Measurements from ENCODE around the gene SPSB2. TPM values are rescaled to one million over a fixed set of nuclear protein-coding genes. Genes with fewer than 3 reads are reported as not detected.
A peak's percentile ranks its signal among the peaks of the same experiment; 100 is the strongest.

Gene SPSB2
- total RNA-seq, 1 experiment from 2014 or later = 38.3 TPM

GRCh38 chr12:6824901-6825381 lies 48.2 kb downstream of the SPSB2 start:
- in situ Hi-C loops (cut with HindIII; ENCODE audit: low sequenced_read_pairs) = no loop called here
- DNase-seq (ENCODE audit: low spot score) = peak; percentile 60

GRCh38 chr12:6824085-6824775 lies 48.9 kb downstream of the SPSB2 start:
- in situ Hi-C loops (cut with HindIII; ENCODE audit: low sequenced_read_pairs) = no loop called here
- DNase-seq (ENCODE audit: low spot score) = peak; percentile 73

DNA sequence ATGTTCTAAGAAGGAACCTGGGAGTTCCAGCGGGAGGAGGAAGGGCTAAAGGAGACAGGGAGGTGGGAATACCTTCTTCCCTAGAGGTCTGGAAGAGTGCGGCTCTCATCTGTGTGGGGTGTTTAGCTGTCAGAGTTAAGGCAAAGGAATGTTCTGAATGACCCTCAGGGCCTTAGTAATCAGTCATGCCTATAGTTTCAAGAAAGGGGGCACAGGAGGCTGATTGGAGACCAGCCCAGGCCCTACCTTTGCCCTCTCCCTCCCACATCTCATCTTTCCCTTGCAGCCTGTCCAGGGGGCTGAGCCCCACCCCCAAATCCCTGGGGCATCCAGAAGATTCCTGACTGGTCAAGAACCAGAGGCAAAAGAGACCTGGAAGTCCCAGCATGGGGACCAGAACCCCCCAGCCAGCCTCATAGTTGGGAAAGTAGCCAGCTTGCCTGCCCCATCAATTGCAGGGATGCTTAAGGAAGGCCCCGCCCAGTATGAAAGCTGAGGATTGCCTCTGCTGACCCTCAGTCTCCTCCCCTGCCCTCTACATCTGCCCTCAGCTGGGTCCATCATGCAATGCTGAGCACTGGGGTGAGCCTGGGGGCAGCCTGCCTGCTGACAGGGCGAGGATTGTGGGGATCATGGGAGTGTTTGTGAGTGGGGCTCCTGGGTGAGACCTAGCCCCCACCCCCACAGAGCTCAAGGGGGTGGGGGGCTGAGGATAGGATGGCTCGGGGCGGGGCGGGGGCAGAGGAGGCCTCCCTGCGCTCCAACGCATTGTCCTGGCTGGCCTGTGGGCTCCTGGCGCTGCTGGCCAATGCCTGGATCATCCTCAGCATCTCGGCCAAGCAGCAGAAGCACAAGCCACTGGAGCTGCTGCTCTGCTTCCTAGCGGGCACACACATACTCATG lies 49.7 kb downstream of the SPSB2 start:
- DNase-seq (ENCODE audit: low spot score) = no peak
- in situ Hi-C loops (cut with HindIII; ENCODE audit: low sequenced_read_pairs) = no loop called here

DNA sequence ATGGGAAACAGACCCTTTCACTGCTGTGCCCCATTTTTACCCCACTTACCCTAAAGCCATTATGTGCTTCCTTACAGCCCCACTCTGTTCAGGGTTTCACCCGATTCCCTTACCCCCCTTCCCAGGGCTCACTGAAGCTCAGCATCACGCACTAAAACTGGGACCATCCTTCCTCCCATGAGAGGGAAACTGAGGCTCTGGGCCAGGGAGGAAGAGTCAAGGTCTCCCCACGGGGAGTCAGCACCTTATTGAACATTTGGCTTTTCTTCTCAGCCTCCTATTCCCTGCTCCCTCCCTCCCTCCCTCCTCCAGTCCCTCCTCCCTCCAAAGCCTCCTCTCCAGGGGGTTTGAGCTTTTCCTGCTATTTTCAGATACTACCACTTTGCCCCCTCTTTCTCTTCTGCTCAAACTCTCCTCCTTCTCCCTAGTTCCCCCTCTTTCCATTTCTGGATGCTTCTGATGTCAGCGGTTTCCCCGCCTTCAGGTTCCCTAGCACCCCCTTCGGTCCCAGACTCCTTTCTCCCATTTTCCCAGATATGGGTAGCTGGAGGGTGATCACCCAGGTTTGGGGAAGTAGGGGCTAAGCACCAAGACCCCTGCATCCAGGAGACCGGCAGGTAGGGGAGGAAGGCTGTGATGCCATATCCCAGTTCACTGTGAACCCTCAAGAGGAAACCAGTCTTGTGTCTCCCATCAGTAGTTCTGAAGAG lies 50.5 kb downstream of the SPSB2 start:
- DNase-seq (ENCODE audit: low spot score) = no peak
- in situ Hi-C loops (cut with HindIII; ENCODE audit: low sequenced_read_pairs) = no loop called here

DNA sequence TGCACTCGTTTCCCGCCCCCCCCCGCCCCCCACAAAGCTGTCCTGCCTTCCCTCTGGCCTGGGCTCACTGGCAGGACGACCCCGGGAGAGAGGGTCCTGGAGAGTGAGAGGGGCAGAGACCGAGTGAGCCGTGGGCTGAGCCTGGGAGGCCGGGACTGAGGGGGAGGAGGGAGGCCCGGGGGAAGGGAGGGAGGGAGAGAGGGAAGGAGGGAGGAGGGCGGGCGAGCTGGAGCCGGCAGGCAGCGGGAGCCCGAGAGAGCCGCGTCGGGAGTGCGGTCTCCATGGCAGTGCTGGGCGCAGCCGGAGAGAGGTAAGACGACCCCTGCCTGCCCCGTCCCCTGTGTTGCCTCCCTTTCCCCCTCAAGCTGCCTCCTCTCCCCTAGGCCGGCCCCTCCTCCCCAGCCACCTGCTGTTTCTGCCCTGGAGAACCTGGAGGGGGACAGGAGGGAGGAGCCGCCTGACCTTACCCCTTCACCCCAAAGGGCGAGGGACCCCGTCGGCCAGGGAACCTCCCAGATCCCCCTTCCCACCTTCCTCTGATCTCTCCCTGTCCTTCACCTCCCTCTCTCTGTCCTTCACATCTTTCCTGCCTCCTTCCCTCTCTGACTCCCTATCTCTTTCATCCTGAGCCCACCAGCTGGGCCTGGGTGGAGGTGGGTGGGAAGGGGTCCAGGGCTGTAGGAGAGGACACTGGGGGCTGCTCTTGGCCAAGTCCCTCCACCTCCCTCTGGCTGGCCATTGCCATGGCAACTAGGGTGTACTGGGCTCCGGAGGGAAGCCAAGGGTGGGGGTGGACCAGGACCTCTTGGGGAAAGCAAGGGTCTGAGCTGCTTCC lies 51.3 kb downstream of the SPSB2 start, which contains the start of gene GPR162:
TSS of gene GPR162 (plus strand) at position 231 of the 835 bp plus-strand sequence. CDS start 2,078 bp downstream, outside the sequence.
- peak; percentile 84 for DNase-seq (ENCODE audit: low spot score)
- in situ Hi-C loops (cut with HindIII; ENCODE audit: low sequenced_read_pairs) = no loop called here

Other genes with a start within 250 kb of the SPSB2 start
- gene LPAR5, start 237.3 kb downstream of the SPSB2 start, total RNA-seq (2014; rRNA removed; shearing (Covaris generic)) = 0.03 TPM in 1 of 2 replicates, not detected in the other
- gene ACRBP, start 225.9 kb downstream of the SPSB2 start, total RNA-seq (2014; rRNA removed; shearing (Covaris generic)) = not detected in 2 replicates
- gene ING4, start 210.2 kb downstream of the SPSB2 start, total RNA-seq (2014; rRNA removed; shearing (Covaris generic)) = 33.0 and 47.7 TPM in 2 replicates
- gene ZNF384, start 183.9 kb downstream of the SPSB2 start, total RNA-seq (2014; rRNA removed; shearing (Covaris generic)) = 14.9 and 25.5 TPM in 2 replicates
- gene PIANP, start 172.5 kb downstream of the SPSB2 start, total RNA-seq (2014; rRNA removed; shearing (Covaris generic)) = 0.44 and 4.4 TPM in 2 replicates
- gene COPS7A, start 149.3 kb downstream of the SPSB2 start, total RNA-seq (2014; rRNA removed; shearing (Covaris generic)) = 47.0 and 47.6 TPM in 2 replicates
- 342 and 364 TPM in 2 replicates for gene MLF2, start 120.2 kb downstream of the SPSB2 start, total RNA-seq (2014; rRNA removed; shearing (Covaris generic))
- gene PTMS, start 106.9 kb downstream of the SPSB2 start, total RNA-seq (2014; rRNA removed; shearing (Covaris generic)) = 259 and 267 TPM in 2 replicates
- gene LAG3, start 100.8 kb downstream of the SPSB2 start, total RNA-seq (2014; rRNA removed; shearing (Covaris generic)) = 0.31 and 0.58 TPM in 2 replicates
- 0.34 and 1.3 TPM in 2 replicates for gene CD4, start 83.8 kb downstream of the SPSB2 start, total RNA-seq (2014; rRNA removed; shearing (Covaris generic))
- 37.7 and 59.0 TPM in 2 replicates for gene GPR162, start 51.5 kb downstream of the SPSB2 start, total RNA-seq (2014; rRNA removed; shearing (Covaris generic))
- 56.4 and 70.5 TPM in 2 replicates for gene P3H3, start 44.9 kb downstream of the SPSB2 start, total RNA-seq (2014; rRNA removed; shearing (Covaris generic))
- 0.25 and 3.8 TPM in 2 replicates for gene GNB3, start 32.4 kb downstream of the SPSB2 start, total RNA-seq (2014; rRNA removed; shearing (Covaris generic))
- 84.2 and 103 TPM in 2 replicates for gene CDCA3, start 22.0 kb downstream of the SPSB2 start, total RNA-seq (2014; rRNA removed; shearing (Covaris generic))
- 137 and 156 TPM in 2 replicates for gene USP5, start 21.2 kb downstream of the SPSB2 start, total RNA-seq (2014; rRNA removed; shearing (Covaris generic))
- 1,506 and 1,683 TPM in 2 replicates for gene TPI1, start 5.8 kb downstream of the SPSB2 start, total RNA-seq (2014; rRNA removed; shearing (Covaris generic))
- gene LRRC23, start 31.5 kb upstream of the SPSB2 start, total RNA-seq (2014; rRNA removed; shearing (Covaris generic)) = 7.0 and 16.1 TPM in 2 replicates
- 3.3 and 13.2 TPM in 2 replicates for gene ENO2, start 41.3 kb upstream of the SPSB2 start, total RNA-seq (2014; rRNA removed; shearing (Covaris generic))
- gene ATN1, start 54.7 kb upstream of the SPSB2 start, total RNA-seq (2014; rRNA removed; shearing (Covaris generic)) = 2.2 and 6.2 TPM in 2 replicates
- not detected in 2 replicates for gene RNU7-1, start 70.5 kb upstream of the SPSB2 start, total RNA-seq (2014; rRNA removed; shearing (Covaris generic))
- gene C12orf57, start 70.7 kb upstream of the SPSB2 start, total RNA-seq (2014; rRNA removed; shearing (Covaris generic)) = 88.1 and 132 TPM in 2 replicates
- 12.1 and 16.6 TPM in 2 replicates for gene PTPN6, start 78.1 kb upstream of the SPSB2 start, total RNA-seq (2014; rRNA removed; shearing (Covaris generic))
- gene PHB2, start 97.4 kb upstream of the SPSB2 start, total RNA-seq (2014; rRNA removed; shearing (Covaris generic)) = 667 and 679 TPM in 2 replicates
- gene EMG1, start 97.6 kb upstream of the SPSB2 start, total RNA-seq (2014; rRNA removed; shearing (Covaris generic)) = 76.4 and 83.4 TPM in 2 replicates
- gene LPCAT3, start 145.2 kb upstream of the SPSB2 start, total RNA-seq (2014; rRNA removed; shearing (Covaris generic)) = 59.1 and 68.3 TPM in 2 replicates
- gene C1S, start 187.4 kb upstream of the SPSB2 start, total RNA-seq (2014; rRNA removed; shearing (Covaris generic)) = 3.3 and 4.1 TPM in 2 replicates
- 0.78 and 0.98 TPM in 2 replicates for gene C1R, start 219.1 kb upstream of the SPSB2 start, total RNA-seq (2014; rRNA removed; shearing (Covaris generic))
- gene C1RL, start 235.9 kb upstream of the SPSB2 start, total RNA-seq (2014; rRNA removed; shearing (Covaris generic)) = 3.9 and 5.4 TPM in 2 replicates

Measured in G401 (cell line).